ENCODE measurements around the gene TANK. TPM values are rescaled to one million over a fixed set of nuclear protein-coding genes. Genes with fewer than 3 reads are reported as not detected.

Gene TANK
- total and polyA plus RNA-seq, 2 of the 13 experiments (the other 11 are each of a cell fraction or from before 2014, with no cell fraction given) = 66.9 to 96.1 TPM

DNA sequence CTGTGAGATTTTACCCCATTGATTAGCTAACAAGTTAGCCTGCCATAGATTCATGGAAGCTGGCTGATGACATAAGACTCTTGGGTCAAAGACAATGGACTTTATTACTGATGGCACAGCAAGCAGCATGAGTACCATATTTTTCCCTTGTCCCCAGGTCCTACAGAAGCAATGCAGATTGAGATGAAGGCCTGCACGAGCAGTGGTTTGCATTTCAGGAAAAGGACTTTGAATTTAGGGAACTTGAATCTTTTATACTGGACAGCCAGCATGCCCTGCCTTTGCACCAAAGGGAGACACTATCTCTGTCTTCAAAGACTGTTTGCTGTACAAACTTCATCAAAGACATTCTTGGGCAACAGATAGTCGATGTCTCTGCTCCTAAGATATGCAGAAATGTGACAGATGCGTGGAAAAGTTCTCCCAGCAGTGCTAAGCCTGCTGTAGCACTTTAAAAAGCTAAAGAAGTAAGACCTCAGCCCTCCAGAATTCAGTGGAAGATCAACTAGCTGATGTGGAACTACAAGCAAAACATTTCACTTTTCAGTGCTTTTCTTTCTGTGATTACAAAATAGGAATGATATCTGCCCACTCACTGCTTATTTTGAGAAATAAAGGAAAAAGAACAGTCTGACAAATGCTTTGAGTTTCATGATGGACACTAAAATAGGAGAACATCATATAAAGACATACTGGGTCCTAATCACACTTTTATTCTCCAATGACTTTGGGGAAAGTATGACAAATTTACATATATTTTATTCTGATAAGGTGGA, 44.4 kb upstream of the TANK start (continued):
- TF ChIP-seq, protein P1, sequence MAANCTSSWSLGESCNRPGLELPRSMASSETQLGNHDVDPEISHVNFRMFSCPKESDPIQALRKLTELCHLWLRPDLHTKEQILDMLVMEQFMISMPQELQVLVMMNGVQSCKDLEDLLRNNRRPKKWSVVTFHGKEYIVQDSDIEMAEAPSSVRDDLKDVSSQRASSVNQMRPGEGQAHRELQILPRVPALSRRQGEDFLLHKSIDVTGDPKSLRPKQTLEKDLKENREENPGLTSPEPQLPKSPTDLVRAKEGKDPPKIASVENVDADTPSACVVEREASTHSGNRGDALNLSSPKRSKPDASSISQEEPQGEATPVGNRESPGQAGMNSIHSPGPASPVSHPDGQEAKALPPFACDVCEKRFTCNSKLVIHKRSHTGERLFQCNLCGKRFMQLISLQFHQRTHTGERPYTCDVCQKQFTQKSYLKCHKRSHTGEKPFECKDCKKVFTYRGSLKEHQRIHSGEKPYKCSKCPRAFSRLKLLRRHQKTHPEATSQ (CRISPR knock-in tag; IDR thresholded peaks at IDR 0.05; ENCODE audit: borderline replicate concordance) = no peak
- TF ChIP-seq, protein P2, sequence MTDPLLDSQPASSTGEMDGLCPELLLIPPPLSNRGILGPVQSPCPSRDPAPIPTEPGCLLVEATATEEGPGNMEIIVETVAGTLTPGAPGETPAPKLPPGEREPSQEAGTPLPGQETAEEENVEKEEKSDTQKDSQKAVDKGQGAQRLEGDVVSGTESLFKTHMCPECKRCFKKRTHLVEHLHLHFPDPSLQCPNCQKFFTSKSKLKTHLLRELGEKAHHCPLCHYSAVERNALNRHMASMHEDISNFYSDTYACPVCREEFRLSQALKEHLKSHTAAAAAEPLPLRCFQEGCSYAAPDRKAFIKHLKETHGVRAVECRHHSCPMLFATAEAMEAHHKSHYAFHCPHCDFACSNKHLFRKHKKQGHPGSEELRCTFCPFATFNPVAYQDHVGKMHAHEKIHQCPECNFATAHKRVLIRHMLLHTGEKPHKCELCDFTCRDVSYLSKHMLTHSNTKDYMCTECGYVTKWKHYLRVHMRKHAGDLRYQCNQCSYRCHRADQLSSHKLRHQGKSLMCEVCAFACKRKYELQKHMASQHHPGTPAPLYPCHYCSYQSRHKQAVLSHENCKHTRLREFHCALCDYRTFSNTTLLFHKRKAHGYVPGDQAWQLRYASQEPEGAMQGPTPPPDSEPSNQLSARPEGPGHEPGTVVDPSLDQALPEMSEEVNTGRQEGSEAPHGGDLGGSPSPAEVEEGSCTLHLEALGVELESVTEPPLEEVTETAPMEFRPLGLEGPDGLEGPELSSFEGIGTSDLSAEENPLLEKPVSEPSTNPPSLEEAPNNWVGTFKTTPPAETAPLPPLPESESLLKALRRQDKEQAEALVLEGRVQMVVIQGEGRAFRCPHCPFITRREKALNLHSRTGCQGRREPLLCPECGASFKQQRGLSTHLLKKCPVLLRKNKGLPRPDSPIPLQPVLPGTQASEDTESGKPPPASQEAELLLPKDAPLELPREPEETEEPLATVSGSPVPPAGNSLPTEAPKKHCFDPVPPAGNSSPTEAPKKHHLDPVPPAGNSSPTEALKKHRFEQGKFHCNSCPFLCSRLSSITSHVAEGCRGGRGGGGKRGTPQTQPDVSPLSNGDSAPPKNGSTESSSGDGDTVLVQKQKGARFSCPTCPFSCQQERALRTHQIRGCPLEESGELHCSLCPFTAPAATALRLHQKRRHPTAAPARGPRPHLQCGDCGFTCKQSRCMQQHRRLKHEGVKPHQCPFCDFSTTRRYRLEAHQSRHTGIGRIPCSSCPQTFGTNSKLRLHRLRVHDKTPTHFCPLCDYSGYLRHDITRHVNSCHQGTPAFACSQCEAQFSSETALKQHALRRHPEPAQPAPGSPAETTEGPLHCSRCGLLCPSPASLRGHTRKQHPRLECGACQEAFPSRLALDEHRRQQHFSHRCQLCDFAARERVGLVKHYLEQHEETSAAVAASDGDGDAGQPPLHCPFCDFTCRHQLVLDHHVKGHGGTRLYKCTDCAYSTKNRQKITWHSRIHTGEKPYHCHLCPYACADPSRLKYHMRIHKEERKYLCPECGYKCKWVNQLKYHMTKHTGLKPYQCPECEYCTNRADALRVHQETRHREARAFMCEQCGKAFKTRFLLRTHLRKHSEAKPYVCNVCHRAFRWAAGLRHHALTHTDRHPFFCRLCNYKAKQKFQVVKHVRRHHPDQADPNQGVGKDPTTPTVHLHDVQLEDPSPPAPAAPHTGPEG (CRISPR knock-in tag; IDR thresholded peaks at IDR 0.05) = no peak
- TF ChIP-seq IRF2 (CRISPR knock-in tag; IDR thresholded peaks at IDR 0.05) (peak; percentile 43; the same call in 1 of the 2 replicates), SAFB2 (CRISPR knock-in tag; IDR thresholded peaks at IDR 0.05; ENCODE audit: borderline replicate concordance, low read depth) (no peak), SMAD9 (CRISPR knock-in tag; IDR thresholded peaks at IDR 0.05) (no peak), ZNF326 (CRISPR knock-in tag; IDR thresholded peaks at IDR 0.05; ENCODE audit: borderline replicate concordance) (no peak), SETDB1 (CRISPR knock-in tag; IDR thresholded peaks at IDR 0.05; ENCODE audit: borderline replicate concordance) (no peak), SIN3A (IDR thresholded peaks at IDR 0.05; ENCODE audit: borderline replicate concordance, low read depth, low read length) (no peak), ZNF34 (CRISPR knock-in tag; IDR thresholded peaks at IDR 0.05; ENCODE audit: borderline replicate concordance) (no peak), SRSF1 (optimal IDR thresholded peaks at IDR 0.05; ENCODE audit: low read depth, low read length) (no peak), ATF7-NPFF (CRISPR knock-in tag; IDR thresholded peaks at IDR 0.05; ENCODE audit: low read depth) (no peak), ZSCAN31 (CRISPR knock-in tag; IDR thresholded peaks at IDR 0.05; ENCODE audit: low read depth) (no peak), ZNF446 (CRISPR knock-in tag; IDR thresholded peaks at IDR 0.05) (no peak), ZNF274 (CRISPR knock-in tag; IDR thresholded peaks at IDR 0.05) (no peak), JUND (CRISPR knock-in tag; IDR thresholded peaks at IDR 0.05) (no peak), PAF1 (CRISPR knock-in tag; IDR thresholded peaks at IDR 0.05) (no peak), ELF3 (CRISPR knock-in tag; IDR thresholded peaks at IDR 0.05) (peak; percentile 26; the same call in 1 of the 2 replicates)
- TF ChIP-seq, protein P3, sequence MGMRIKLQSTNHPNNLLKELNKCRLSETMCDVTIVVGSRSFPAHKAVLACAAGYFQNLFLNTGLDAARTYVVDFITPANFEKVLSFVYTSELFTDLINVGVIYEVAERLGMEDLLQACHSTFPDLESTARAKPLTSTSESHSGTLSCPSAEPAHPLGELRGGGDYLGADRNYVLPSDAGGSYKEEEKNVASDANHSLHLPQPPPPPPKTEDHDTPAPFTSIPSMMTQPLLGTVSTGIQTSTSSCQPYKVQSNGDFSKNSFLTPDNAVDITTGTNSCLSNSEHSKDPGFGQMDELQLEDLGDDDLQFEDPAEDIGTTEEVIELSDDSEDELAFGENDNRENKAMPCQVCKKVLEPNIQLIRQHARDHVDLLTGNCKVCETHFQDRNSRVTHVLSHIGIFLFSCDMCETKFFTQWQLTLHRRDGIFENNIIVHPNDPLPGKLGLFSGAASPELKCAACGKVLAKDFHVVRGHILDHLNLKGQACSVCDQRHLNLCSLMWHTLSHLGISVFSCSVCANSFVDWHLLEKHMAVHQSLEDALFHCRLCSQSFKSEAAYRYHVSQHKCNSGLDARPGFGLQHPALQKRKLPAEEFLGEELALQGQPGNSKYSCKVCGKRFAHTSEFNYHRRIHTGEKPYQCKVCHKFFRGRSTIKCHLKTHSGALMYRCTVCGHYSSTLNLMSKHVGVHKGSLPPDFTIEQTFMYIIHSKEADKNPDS (CRISPR knock-in tag; IDR thresholded peaks at IDR 0.05) = no peak
- TF ChIP-seq, protein P4, sequence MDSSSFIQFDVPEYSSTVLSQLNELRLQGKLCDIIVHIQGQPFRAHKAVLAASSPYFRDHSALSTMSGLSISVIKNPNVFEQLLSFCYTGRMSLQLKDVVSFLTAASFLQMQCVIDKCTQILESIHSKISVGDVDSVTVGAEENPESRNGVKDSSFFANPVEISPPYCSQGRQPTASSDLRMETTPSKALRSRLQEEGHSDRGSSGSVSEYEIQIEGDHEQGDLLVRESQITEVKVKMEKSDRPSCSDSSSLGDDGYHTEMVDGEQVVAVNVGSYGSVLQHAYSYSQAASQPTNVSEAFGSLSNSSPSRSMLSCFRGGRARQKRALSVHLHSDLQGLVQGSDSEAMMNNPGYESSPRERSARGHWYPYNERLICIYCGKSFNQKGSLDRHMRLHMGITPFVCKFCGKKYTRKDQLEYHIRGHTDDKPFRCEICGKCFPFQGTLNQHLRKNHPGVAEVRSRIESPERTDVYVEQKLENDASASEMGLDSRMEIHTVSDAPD (CRISPR knock-in tag; IDR thresholded peaks at IDR 0.05) = no peak

All from HepG2 (cell line).